ENCODE data around the gene AGR3.

GRCh38 chr7:16851829-16852228 lies 30.0 kb downstream of the AGR3 start:
- TF ChIP-seq POLR2AphosphoS5 (IDR thresholded peaks at IDR 0.05): peak in 1 of 3 donors; percentile 30
- no peak for TF ChIP-seq CTCF (IDR thresholded peaks at IDR 0.05)

All from stomach (tissue), 4 donors.